HS-5 (cell line): ENCODE results near the gene RC3H2.
A peak's percentile ranks its signal among the peaks of the same experiment; 100 is the strongest.

Experiments used
- DNase-seq: peaks from one replicate; pipeline ENCODE4 v3.0.0-alpha.2; 2012; ENCODE audit warnings: low read depth

RC3H2 gene, protein sequence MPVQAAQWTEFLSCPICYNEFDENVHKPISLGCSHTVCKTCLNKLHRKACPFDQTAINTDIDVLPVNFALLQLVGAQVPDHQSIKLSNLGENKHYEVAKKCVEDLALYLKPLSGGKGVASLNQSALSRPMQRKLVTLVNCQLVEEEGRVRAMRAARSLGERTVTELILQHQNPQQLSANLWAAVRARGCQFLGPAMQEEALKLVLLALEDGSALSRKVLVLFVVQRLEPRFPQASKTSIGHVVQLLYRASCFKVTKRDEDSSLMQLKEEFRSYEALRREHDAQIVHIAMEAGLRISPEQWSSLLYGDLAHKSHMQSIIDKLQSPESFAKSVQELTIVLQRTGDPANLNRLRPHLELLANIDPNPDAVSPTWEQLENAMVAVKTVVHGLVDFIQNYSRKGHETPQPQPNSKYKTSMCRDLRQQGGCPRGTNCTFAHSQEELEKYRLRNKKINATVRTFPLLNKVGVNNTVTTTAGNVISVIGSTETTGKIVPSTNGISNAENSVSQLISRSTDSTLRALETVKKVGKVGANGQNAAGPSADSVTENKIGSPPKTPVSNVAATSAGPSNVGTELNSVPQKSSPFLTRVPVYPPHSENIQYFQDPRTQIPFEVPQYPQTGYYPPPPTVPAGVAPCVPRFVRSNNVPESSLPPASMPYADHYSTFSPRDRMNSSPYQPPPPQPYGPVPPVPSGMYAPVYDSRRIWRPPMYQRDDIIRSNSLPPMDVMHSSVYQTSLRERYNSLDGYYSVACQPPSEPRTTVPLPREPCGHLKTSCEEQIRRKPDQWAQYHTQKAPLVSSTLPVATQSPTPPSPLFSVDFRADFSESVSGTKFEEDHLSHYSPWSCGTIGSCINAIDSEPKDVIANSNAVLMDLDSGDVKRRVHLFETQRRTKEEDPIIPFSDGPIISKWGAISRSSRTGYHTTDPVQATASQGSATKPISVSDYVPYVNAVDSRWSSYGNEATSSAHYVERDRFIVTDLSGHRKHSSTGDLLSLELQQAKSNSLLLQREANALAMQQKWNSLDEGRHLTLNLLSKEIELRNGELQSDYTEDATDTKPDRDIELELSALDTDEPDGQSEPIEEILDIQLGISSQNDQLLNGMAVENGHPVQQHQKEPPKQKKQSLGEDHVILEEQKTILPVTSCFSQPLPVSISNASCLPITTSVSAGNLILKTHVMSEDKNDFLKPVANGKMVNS

DNA sequence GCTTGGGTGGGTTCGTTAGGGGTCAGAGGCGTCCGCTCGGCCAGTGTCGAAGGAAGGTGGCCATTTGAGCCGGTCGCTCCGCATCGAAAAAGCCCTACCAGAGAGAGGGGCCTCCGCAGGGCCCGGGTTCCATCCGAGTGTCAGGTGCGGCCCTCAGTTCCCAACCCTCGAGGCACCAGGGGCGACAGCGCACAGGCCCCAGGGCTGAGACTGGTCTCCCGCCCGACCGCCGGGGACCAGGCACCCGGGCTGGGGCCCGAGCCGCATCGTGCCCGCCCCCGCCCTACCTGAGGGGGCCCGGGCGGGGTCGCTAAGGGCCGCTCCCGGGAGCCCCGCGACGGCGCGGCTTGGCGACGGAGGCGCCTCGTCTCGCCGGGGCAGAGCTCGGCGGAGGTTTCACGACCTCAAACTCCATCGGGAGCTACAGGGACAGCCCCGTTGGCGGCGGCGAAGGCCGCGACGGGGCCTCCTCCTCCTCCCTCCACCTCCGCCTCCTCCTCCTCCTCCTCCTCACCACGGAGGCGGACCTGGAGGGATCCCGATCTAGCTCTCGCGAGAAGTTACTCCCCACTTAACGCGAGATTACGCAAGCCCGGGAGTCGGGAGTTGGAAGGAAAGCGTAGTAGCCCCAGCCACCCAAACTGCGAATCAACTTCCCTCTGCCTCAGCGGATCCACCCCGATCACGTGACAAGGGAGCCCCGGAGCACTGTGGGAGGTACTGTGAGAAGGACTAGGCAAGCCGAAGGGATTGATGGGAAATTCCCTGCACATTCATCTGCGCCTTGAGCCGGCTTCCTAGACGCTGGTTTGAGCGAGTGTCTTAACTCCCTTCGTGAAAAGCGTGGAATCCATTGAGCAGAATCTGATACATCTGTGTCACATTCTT lies at the start of gene RC3H2:
RC3H2 (minus strand) TSS at position 537 of the 888 bp plus-strand sequence. CDS start 7,850 bp downstream, outside the sequence.
- peak; percentile 99 for DNase-seq

DNA sequence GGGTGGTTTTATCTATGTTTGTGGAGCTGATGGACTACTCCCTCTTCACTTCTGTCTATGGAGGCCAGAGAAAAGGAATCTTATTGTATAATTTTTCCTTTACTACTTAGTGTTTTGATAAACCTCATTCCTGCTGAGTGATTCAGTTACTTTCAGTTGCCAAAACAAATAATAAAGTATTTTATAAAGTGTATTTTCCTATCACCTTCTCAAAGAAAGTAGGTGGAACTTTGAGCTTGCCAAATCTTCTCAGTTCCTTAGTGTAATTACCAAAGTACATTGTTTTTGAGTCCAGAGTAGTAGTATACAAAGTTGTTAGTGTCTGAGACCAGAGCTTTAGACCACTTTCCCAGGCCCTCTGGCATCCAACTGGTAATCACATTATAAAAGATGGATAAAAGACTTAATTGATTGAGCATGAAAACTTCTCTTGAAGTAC lies 49.1 kb upstream of the RC3H2 start:
- no peak for DNase-seq

DNA sequence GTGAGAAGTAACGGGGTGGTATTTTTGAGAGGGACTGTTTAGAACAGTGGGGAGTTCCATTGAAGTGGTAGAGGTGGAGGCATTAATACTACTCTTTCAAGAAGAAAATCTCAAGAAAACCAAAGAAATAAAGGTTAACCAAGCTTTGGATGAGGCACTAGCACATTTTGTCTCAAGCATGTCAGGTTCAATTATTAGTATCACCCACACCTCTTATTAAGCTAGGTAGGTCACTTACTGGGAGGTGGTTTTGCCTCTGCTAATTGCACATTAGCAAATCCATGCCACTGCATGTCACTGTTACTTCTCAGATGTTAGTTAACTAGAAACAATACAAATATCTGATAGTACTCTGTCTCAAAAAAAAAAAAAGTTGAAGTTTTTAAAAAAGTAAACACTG lies 45.9 kb upstream of the RC3H2 start:
- DNase-seq = no peak

DNA sequence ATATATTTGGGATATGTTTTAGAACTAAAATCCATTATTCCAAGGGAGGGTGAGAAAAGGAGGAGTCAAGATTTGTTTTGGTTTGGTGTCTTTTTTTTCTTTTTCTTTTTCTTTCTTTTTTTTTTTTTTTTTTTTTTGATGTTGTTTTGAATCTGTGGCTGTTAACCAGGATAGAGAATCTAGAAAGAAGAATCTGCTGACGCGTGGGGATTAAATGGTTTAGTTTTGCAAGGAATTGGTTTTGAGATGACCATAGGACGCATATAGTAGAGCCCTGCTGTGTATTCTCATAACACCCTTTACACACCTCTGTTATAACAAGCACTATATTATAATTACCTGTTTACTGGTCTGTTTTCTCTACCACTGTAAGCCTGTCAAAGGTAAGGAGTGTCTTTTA lies 45.1 kb upstream of the RC3H2 start:
- no peak for DNase-seq

DNA sequence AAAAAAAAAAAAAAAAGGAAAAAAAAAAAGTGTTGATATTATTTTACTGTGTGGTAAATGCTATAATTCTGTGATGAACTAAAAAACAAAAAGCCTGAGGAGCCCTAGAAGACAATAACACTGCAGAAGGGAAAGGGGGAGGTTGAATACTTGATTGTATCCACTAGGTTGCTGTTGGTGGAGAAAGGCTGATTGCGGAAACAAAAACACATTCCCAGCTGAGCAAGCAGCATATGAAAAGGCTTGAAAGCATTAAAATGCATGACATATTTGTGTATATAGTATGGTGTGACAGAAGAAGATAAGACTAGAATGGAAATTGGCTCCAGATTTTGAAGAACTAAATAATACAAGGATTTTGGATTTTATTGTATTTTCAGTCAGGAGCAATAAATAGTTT lies 44.5 kb upstream of the RC3H2 start:
- no peak for DNase-seq

DNA sequence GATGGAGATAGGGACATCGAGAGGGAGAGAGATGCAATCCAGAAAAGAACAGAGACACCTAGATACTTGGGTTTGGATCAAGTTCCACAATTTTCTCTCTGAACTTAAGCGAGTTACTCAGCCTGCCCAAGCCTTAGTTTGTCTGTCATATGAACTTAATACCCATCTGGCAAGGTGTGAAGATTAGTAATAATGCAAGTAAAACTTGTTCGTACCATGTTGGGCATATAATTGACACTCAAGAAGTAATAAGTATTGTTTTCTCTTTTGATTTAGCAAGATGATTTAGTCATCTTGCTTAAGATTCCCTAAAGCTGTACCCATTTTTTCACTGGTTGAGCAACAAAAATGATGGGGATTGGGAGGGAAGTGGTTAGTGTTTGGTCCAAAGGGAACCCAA lies 43.2 kb upstream of the RC3H2 start:
- DNase-seq = no peak

DNA sequence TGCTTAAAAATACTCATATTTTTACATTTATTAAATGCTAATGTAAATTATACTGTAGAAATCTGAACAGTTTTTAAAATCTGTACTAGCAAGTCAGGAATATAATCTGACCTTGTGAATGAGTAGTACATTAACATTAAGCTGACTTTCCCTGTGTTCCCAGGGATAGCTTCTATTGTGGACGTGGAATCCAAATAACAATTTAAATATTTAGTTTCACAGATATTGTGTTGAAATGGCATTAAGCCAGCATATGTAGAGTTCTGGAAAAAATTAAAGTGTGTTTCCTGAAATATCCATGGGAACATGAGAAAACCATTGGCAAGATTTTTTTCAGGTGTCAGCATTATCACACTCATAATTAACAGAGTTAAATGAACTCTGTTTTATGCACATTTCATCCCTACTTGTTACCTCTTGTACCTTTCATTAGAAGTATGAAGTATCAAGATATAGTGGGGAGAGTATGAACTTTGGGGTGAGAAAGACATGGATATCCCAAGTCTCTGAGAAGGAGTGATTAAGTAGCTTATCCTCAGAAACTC lies 41.4 kb upstream of the RC3H2 start:
- DNase-seq = no peak

DNA sequence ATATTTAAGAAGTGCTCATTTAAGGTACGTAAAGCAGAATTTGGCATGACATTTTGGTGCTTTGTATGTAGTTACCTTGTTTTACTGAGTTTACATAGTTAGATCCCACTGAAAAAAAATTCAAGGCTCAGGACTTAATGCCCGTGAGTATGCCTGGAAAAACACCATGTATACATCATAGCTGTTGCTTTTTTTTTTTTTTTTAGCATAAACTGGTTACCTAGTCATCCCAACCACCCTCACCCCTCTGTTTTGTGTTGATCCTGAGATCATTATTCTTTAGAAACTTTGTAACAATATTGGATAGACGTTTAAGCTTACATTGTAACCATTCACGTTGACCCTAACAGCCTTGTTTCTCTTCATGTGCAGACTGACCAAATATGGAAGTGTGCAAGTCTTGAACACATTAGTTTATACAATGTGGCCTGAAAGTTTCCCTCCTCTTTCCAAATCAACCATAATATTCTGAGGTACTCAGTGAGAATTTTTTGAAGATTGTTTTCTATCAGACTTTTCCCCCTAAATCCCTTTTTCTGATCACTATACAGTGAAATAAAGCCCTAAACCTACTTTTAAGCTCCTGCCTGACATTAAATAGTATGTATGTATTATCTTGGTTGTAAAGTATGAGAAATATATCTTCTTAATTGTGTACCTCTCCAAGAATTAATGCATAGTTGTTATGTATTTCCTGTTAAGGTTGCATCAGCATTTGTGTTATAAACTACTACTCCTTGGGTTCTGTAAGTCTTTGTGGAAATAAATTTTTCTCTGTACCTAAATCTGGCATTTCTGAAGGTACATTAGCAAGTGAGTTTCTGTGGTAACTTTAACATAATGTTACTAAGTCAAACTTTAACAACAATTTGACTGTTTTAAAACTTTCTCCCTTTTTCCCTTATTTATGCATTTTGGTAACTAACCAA lies 40.1 kb upstream of the RC3H2 start:
- DNase-seq = no peak

DNA sequence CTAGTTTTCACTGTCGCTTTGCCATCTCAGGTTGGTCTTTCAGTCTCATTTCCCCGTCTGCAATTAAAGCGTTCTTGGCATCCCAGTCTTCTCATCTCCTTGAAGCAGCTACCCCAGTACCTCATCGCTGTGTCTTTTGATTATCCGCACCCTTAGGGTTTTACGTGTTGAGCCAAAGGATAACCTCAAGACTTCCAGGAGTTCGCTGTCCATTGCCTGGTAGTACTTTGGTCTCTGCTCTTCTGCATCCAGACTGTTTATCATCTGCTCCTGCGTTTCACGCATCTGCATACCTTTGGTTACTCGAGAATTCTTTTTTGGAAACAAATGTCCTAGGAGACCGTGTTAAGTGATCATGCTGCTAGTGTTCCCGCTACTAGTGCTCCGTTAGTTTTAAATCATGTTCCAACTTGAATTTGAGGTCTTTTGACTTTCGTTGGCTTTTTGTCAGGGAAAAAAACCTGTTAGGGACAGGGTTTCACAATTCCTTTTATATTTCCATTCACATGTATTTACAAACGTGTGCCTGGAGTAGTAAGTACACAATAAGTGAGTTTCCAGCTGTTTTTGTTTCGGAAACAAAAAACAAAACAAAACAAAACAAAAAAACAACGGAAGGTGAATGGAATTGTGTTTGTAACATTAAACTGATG lies 36.5 kb upstream of the RC3H2 start:
- no peak for DNase-seq

DNA sequence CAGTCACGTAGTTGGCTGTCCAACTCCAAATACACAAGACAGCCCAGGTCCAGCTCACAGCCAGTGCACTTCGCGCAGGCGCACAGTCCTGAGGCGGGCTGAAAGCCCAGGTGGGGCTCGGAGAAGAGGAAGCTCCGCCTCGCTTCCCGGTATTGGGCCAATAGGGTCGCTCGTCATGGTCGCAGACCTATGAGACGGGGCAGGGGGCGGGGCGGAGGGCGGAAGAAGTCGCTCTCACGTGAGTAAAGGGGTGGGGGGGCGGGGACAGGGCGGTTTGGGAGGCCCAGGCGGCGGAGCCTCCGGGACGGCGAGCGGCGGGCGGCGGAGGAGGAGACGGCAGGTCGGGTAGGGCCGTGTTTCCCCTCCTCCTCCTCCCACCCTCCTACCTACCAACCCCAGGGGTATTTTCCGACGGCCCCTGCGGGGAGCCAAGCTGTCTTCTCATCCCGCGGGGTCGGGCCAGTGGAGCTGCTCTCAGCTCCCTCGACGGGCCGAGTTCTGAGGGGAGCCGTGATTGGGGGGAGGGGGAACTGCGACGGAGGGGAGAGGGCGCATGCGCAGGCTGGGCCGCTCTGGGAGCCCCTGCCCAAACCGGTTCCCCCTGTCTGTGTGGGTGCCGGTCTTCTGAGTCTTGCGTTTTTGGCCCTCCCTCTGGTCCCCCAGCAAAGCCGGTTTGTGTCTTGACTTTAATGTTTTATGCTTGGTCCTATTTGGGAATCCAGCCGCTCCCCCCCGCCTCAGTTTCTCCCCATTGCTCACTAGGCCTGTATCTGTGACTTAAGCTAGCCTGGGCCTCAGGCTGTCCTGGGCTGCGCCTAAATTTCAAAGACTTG lies 35.8 kb upstream of the RC3H2 start, which contains the start of gene RABGAP1:
RABGAP1 (plus strand) TSS at position 272 of the 833 bp plus-strand sequence. CDS start 16,040 bp downstream, outside the sequence.
- peak; percentile 82 for DNase-seq

DNA sequence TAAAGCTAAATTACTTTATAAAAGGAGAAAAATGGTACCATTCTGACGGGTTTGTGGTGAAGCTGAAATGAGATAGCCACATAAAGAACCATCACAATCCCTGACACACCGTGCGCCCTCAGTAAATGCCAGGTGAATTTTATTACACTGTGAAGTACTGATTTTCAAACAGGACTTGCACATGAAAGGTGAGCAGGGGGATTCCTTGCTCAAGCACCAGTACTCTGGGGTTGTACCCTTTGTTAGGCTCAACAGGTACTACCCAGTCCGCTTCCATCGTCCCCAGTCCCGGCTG lies 35.2 kb upstream of the RC3H2 start:
- DNase-seq = no peak

DNA sequence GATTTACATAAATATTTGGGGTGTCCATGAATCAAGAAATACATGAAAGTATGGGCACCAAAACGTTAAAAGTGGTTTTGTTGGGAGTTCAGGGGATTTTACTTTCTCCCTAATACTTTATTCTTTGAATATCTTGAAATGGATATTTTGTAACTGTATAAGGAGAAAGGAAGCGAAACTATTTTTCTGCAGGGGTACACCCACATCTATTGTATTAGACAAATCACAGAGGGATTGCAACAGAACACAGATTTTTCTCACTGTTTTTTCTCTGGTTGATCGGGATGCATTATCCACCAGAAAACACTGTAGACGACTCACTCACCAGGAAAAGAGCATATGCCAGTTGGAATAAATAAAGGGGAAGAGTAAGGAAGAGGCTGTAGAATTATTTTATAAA lies 34.4 kb upstream of the RC3H2 start:
- no peak for DNase-seq

DNA sequence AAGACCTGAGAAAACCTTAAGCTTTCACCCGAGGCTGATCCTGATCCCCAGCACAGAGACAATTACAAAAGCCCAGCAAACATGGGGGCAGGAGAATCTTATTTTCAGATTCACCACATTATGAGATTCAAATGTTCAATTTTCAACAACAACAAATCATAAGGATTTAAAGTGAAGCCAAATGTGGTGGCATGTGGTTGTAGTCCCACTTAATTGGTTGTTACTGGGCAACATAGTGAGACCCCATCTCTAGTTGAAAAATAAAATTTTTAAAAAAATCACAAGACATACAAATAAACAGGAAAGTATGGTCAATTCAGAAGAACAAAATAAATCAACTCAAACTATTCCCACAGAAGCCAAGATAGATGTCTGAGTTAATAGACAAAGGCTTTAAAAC lies 31.7 kb upstream of the RC3H2 start:
- no peak for DNase-seq

DNA sequence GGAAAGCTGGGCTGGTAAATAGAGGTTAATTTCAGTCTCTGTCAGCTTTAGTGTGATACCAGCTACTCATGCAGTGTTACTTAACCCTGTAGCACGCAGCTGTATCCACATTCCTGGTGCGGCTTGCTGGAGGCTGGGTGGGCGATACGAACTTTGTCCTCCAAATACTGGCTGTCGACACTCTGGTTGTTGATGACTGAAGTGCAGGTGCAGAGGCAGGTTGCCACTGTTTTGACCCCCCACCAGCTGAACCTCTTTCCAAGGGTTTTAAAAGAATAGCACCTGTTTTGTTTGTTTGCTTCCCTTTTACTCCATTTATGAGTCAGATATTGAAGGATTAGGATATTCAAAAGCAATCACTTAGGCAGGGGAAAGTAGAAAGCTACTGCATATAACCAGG lies 31.3 kb upstream of the RC3H2 start:
- DNase-seq = no peak

DNA sequence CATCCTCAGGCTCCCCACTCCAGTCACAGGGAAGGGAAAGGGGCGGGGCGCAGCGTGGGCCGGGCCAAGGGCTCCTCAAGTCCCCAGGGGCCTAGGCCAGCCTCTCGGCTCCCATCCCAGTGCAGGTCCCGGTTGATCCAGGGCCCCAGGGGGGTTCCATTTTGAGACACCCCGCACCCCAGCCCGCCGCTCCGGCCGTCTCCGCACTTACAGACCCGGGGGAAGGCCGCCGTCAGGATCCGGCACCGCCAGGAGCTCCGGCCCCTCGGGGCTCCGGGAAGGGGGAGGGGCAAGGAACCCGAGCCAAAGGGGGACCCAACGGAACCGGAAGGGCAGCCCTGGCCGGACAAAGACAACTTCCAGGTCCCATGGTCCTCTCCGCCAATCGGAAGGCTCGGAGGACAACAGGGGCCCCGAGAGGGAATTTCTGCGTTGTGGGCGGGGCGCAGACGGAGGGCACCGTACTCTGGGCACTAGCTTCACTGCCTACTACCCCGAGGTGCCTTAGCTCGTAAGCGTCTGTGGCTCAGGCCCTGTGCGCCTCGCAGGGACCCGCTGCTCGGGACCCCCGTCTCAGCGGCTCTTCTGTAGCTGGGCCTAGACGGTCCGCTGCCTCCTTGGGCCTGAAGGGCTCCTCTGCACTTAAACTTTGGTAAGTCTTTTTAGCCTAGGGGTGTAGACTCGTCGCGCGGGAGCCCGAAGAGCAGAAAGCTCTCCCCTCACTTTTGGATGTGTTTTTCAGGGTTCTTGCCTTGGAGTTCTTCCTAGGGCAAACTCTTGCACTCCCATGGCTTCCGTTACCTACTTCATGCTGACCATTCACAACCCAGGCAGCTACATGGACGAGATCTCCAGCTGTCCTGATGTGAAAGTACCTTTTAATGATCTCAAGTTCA lies 26.3 kb upstream of the RC3H2 start, which contains the start of gene ZBTB26:
ZBTB26 (minus strand) TSS at position 287 of the 896 bp plus-strand sequence. CDS start 11,578 bp downstream, outside the sequence.
- DNase-seq = peak; percentile 82

DNA sequence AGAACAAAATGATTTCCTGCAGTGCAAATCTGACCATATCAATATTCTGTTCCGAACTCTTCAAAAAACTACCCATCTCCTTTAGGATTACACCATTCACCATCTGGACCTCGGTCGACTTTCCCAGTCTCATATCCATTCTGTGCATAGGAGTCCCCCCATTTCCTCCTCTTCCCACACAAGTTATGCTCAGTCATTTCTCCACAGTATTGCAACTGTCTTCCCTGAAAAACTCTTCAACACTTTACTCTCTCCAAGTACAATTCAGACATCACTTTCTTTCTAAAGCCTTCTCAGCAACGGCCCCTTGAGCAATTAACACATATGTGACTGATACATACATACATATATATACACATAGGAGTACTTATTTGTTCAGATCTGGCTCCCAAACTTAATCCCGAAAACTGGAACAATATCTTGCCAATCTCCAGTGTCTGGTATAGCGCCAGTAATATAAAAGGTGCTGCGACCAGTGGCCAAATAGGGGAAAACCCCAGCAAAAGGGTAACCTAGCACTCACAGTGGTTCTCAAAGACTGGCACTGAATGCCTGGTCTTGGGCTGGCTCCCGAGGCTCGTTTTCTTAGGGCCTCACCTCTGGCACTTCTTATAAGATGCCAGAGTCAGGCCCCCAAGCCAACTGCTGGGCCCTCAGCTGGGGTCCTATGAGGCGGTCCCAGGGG lies 25.5 kb upstream of the RC3H2 start:
- no peak for DNase-seq
